LNCAP (cell line): Measurements from ENCODE around the gene POLD4.

ENCODE experiments used
- TF ChIP-seq, protein P1 (sequence below): fragments of 450-650 bp; IDR thresholded peaks from 2 replicates; pipeline ENCODE4 v1.5.1; 2017; ENCODE audit warnings: mild to moderate bottlenecking

Gene POLD4

DNA sequence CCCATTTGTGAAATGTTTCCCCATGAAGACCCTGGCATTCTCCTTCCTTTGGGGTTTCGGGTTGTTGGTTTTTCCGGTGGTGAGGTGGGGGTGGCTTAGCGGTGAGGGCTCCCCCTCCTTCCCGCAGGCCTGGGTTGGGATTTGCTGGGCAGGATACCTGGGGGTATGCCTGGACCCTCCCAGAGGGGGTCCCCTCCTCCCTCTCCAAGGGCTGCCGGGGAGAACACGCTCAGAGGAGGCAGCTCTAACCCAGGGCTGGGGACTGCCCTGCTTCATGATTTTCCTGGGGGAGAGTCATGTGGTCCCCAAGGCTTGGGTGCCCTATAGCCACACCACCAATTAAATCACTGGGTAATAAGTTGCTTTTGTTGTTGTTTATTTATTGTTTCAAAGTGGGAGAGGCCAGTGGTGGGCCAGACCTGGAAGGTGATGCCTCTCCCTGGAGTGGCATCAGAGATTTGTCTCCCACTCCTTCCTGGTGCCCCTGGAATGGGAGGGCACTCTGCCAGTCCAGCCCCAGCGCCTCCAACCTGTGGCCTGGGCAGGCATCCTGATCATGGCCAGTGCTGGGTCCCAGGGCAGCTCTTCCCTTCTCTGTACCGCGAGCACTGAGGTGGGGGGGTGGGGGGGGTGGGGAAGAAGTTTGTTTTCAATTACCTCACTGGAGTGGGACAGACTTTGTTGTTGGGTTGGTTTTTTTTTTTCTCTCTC lies 21.4 kb upstream of the POLD4 start:
- TF ChIP-seq, protein P1, sequence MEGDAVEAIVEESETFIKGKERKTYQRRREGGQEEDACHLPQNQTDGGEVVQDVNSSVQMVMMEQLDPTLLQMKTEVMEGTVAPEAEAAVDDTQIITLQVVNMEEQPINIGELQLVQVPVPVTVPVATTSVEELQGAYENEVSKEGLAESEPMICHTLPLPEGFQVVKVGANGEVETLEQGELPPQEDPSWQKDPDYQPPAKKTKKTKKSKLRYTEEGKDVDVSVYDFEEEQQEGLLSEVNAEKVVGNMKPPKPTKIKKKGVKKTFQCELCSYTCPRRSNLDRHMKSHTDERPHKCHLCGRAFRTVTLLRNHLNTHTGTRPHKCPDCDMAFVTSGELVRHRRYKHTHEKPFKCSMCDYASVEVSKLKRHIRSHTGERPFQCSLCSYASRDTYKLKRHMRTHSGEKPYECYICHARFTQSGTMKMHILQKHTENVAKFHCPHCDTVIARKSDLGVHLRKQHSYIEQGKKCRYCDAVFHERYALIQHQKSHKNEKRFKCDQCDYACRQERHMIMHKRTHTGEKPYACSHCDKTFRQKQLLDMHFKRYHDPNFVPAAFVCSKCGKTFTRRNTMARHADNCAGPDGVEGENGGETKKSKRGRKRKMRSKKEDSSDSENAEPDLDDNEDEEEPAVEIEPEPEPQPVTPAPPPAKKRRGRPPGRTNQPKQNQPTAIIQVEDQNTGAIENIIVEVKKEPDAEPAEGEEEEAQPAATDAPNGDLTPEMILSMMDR = no peak

DNA sequence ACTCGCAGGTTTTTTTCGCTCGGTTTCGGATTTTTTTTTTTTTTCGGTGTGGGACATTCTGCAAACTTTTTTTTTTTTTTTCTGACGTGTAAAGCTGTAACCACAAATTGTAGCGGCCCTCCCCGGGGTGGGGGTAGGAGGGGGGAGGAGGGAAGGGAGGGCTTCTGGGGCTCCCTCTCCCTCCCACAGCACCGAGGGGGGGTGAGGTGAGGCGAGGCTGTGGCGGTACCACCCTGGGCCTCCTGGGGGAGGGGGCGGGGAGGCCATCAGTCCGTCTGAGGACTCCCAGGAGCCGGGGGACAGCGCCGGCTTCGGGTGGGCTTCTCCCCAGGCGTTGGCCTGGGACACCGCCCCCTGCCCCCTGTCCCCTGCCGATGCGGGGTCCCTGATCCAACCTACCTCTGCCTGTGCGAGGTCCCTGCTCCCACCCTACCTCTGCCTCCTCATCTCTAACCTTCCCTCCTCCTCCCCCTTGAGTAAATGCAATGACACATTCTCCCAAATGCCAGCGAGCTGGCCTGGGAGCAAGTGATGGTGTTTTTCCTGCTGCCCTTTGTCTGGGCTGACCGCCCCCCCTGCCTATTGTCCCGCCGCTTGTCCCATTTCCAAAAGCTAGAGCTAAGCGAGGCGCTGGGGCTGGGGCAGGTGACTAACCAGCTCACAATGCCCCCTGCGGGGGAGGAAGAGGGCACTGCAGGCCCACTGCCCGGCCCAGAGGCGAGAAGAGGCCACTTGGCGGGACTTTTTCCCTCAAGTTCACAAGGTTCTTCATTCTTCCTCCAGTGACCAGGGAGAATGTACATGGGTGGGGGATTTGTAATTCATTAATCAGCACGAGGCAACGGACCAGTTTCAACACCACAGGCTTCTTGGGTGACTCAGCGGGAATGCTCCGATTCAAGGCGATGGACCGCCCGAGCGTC lies 20.6 kb upstream of the POLD4 start:
- TF ChIP-seq, protein P1 = no peak

DNA sequence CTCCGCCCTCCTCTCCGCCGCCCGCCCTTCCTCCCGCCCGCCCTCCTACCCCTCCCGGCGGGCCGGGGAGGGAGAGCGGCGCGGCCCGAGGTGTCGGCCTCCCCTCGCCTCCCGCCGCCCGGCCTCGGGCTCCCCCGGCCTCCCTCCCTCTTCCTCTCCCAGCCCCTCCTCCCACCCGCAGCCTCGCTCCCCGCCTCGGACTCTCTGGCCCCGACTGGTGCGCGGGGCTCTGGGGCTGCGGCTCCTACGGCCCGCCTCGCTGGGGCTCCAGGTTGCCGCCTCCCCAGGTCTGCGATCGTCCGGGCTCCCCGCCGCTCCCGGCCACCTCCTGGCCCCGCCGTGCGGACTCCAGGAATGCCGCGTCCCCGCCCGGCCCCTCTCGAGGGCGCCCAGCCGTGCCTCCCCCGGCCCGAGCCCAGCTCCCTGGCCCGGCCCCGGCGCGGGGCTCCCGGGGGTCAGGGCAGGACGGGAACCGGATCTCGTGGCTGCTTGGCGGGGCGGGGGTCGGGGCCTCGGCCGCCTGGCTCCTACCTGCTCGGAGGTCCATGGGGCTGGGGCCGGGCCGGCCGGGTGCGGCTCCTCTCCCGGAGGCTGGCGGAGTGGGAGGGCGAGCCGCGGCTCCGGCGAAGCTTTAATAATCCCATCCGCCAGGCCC lies 19.8 kb upstream of the POLD4 start, which contains the start of gene CLCF1:
CLCF1 (minus strand) TSS at position 606 of the 655 bp plus-strand sequence; CDS start at position 547, 59 bp downstream.
- TF ChIP-seq, protein P1 = no peak

DNA sequence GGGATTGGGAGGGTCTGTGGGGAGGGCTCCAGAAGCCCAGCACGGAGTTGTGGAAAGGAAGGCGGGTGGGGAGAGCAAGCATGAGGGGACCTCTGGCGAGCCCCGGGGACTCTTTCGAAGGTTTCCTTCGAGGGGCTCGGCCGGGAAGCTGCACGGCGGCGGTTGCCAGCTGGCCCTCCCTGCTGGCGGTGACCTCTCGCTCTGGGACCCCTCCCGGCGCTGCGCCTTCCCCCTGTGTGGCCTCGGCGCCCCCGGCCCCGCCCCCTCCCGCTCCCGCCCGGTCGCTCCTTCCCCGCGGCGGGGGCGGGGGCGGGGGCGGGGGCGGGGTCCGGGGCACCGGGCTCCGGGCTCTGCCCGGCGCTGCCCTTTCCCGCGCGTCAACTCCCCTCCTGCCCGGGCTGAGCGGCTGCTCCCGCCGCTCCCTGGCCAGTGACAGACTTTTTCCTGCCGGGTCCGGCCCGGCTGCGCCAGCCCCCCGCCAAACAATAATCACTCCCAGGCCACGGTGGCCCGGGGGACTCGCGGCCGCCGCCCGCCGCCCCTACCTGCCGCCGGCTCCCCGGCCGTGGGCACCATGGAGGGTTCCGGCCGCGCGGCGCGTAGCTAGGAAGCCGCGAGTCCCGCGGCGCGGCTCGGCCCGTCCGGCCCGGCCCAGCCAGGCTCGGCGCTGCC lies 19.1 kb upstream of the POLD4 start:
- TF ChIP-seq, protein P1 = no peak

DNA sequence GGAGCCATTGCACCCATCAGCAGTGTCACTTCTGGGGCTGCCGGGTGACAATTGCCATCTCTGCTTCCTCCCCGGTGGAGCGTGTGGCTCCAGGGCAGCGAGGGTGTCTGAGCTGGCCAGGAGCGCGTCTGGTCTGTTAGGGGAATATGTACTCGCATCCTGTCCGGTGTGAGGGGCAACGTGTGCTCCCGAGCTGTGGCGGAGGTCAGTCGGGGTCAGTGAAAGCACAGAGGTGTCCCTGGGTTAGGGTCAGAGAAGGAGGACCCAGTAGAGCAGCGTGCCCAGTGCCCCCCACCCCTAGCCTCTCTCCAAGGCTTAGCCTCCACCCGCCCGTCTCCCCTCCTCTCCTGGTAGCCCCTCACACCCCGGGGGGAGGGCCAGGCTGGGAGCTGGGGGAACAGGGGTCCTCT lies 18.6 kb upstream of the POLD4 start:
- TF ChIP-seq, protein P1 = no peak

DNA sequence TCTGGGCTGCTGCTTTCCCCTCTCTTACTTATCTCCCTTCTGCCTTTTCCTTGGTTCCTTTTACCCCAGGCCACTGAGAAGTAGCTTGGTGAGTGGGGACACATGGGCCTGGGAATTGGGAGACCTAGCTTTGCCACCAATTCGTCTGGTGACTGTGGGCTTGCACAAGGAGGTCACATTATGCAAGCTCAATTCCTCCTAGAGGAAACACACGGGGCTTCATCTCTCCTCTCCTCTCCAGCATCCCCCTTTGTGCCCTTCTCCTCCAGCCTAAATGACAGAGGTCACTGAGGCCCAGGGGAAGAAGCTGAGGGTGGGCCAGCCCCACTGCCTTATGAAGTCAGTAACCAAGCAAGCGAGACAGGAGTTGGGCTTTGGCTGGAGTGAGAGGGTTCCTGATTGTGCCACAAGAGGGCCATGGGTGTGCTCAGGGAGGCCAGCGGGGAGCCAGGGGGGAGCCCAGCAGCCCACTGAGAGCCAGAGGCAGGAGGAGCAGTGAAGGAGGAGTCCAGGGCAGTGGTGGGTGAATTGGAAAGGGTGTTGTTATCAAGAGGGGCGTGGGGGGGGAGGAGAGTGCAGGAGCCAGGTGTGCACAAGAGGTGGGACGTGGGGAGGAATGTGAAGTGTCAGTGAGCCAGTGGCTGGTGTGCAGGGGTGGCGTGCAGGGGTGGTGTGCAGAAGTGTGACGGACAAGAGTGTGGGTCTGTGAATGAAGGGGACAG lies 18.0 kb upstream of the POLD4 start:
- TF ChIP-seq, protein P1 = peak; percentile 19; the same call in 1 of the 2 replicates
